Vagina (tissue), 2 donors: ENCODE data around the gene DIS3L.

Source experiments
- POLR2A ChIP-seq, 2 donors: fragments of 450-650 bp; IDR thresholded peaks; one replicate each; pipeline ENCODE4 v1.6.1; 2017; ENCODE audit warnings: antibody characterized with exemption in 2 of 2, mild to moderate bottlenecking in 2 of 2, moderate library complexity in 2 of 2
- POLR2AphosphoS5 ChIP-seq, 2 donors: sonication (generic); formaldehyde crosslinking; IDR thresholded peaks; one replicate each; pipeline ENCODE4 v1.9.0; 2017; ENCODE audit warnings: antibody characterized with exemption in 2 of 2, mild to moderate bottlenecking in 2 of 2, low read depth in 1 of 2; ENCODE audit not compliant: insufficient read depth in 1 of 2
- TF ChIP-seq, protein P1 (sequence below), 3 experiments: fragments of 450-650 bp in 2 of 3; fragments of 200-600 bp in 1 of 3; sonication (generic) in 1 of 3; IDR thresholded peaks; one replicate each; pipeline ENCODE4 v1.5.1; 2017 to 2019; ENCODE audit warnings: antibody characterized with exemption in 3 of 3, mild to moderate bottlenecking in 2 of 3, moderate library complexity in 2 of 3

DNA sequence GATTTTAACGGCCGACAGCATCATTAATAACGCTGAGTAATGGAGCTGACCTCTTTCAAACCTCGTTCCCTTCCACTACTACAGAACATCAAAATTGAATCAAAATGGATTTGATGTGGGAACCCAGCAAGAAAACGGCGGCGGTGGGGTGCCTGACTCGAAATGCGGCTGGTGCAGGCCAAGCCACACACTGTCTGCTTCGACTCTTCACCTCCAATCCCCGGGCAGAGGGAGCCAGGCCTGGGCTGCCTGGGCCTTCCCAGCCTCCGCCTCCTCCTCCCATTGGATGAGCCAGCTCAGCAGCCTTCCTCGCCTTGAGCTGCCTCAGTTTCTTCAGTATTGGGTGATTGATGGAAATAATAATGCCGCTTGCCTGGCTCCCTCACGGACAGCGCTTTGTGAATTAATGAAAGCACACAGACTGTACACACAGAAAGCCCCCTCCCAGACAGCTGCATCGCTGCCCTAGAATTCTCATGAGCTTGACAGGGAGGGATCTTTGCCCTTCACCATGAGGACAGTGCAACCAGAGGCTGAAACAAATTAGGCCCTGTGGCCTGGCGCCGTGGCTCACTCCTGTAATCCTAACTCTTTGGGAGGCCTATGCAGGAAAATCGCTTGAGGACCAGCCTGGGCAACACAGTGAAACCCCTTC, 28.4 kb upstream of the DIS3L start:
- TF ChIP-seq, protein P1, sequence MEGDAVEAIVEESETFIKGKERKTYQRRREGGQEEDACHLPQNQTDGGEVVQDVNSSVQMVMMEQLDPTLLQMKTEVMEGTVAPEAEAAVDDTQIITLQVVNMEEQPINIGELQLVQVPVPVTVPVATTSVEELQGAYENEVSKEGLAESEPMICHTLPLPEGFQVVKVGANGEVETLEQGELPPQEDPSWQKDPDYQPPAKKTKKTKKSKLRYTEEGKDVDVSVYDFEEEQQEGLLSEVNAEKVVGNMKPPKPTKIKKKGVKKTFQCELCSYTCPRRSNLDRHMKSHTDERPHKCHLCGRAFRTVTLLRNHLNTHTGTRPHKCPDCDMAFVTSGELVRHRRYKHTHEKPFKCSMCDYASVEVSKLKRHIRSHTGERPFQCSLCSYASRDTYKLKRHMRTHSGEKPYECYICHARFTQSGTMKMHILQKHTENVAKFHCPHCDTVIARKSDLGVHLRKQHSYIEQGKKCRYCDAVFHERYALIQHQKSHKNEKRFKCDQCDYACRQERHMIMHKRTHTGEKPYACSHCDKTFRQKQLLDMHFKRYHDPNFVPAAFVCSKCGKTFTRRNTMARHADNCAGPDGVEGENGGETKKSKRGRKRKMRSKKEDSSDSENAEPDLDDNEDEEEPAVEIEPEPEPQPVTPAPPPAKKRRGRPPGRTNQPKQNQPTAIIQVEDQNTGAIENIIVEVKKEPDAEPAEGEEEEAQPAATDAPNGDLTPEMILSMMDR (IDR thresholded peaks at IDR 0.05) = no peak
- TF ChIP-seq POLR2A (IDR thresholded peaks at IDR 0.05) (no peak), POLR2AphosphoS5 (IDR thresholded peaks at IDR 0.05; ENCODE audit: insufficient read depth in 1 of 2, low read depth in 1 of 2) (no peak)
